ENCODE measurements around the gene COLGALT1.
"Not testable (repeated sequence)": the region's sequence is repeated elsewhere in the genome, so short reads cannot be mapped to it uniquely, and the experiment has no call there.

COLGALT1 gene

GRCh38 chr19:17594296-17594695 is 38.8 kb downstream of the COLGALT1 start:
- not testable (repeated sequence) for DNase-seq (ENCODE audit: low read depth in 2 of 3, low spot score in 2 of 3)

DNA sequence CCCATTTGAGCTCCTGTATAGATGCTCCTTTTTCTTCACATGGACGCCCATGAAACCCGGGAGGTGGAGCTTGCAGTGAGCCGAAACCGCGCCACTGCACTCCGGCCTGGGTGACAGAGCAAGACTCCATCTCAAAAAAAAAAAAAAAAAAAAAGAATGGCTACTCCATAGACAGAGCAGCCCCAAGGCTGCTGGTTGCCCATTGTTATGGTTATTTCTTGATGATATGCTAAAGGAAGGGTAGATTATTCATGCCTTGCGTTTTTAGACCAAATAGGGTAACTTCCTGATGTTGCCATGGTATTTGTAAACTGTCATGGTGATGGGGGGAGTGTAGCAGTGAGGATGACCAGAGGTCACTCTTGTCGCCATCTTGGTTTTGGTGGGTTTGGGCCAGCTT is 42.6 kb downstream of the COLGALT1 start:
- DNase-seq (ENCODE audit: low read depth in 2 of 3, low spot score in 2 of 3): not testable (repeated sequence)

GRCh38 chr19:17598953-17599352 is 43.5 kb downstream of the COLGALT1 start:
- DNase-seq (ENCODE audit: low read depth in 2 of 3, low spot score in 2 of 3): no peak

DNA sequence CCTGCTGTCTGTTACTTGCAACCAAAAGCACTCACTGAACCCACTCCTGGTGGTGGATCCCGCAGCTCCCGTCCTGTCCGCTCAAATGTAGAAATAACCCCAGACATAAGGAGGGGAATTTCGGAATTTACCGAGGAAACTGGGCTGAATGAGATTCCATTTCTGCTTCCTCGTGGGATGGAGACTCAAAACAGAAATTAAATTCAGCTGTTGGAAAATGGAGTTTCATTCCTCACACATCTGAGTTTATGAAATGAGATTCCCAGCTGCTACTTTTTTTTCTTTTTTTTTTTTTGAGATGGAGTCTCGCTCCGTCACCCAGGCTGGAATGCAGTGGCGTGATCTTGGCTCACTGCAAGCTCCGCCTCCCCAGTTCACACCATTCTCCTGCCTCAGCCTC is 44.3 kb downstream of the COLGALT1 start:
- no peak for DNase-seq (ENCODE audit: low read depth in 2 of 3, low spot score in 2 of 3)

DNA sequence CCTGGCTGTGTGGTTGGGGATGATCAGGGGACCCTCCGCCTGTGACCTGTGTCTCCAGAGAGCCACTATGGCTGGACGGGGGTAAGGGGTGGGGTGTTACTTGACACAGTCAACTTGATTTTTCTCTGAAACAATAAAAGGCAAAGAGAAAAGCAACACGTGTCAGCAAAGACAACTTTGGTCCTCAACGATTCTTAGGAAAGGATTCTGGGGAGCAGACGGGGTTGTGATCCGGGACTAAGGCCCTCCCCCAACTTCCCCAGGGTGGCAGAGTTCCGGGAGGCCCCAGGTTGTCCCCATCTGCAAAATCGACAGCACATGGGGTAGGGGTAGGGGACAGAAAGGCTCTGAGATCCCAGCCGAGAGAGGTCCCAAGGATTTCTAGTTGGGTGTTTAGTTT is 46.2 kb downstream of the COLGALT1 start:
- DNase-seq (ENCODE audit: low read depth in 2 of 3, low spot score in 2 of 3): no peak

GRCh38 chr19:17602217-17602616 is 46.8 kb downstream of the COLGALT1 start:
- DNase-seq (ENCODE audit: low read depth in 2 of 3, low spot score in 2 of 3): no peak

GRCh38 chr19:17602872-17603510 is 47.5 kb downstream of the COLGALT1 start:
- DNase-seq (ENCODE audit: low read depth in 2 of 3, low spot score in 2 of 3): no peak

GRCh38 chr19:17604372-17605025 is 49.0 kb downstream of the COLGALT1 start:
- no peak for DNase-seq (ENCODE audit: low read depth in 2 of 3, low spot score in 2 of 3)

GRCh38 chr19:17605117-17605516 is 49.7 kb downstream of the COLGALT1 start:
- no peak for DNase-seq (ENCODE audit: low read depth in 2 of 3, low spot score in 2 of 3)

DNA sequence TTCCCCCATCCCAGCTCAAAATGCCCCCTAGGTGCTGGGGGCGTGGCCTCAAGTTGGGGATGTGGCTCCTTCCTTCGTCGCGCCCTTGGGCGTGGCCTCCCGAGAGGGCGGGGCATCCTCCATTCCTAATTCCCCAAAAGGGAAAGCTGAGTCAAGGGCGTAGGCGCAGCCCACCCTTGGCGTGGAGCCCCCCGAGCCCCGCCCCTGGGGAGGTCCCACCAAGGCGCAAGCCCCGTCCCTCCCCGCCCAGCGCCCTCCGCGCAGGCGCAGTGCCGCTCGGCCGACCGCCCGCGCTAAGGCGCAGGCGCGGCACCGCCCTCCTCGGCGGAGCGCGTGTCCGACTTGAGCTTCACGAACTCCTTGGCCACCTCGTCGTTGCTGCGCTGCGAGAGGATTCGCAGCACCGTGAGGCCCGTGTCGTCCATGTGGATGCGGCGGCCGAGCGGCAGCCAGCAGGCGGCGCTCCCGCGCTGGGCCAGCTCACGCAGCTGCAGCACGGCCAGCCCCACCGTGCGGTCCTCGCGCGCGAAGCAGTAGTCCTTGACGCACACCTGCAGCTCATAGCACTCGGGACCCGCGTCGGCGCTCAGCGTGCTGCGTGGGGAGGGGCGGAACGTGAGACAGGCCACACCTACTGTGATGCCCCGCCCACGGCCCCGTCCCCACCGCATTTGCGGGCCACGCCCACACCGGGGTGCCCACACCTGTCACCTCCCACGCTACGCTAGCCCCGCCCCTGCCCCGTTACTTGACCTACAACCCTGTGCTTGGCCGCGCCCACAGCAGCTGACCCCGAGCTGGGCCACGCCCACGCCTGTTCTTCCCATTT is 50.5 kb downstream of the COLGALT1 start:
- peak; percentile 59 to 63 (median 61) for DNase-seq (ENCODE audit: low read depth in 2 of 3, low spot score in 2 of 3)

- no peak for DNase-seq (ENCODE audit: low read depth in 2 of 3, low spot score in 2 of 3)
Observed at GRCh38 chr19:17606590-17607185, 51.2 kb downstream of the COLGALT1 start.

- no peak for DNase-seq (ENCODE audit: low read depth in 2 of 3, low spot score in 2 of 3)
Observed at GRCh38 chr19:17607936-17608335, 52.5 kb downstream of the COLGALT1 start.

DNA sequence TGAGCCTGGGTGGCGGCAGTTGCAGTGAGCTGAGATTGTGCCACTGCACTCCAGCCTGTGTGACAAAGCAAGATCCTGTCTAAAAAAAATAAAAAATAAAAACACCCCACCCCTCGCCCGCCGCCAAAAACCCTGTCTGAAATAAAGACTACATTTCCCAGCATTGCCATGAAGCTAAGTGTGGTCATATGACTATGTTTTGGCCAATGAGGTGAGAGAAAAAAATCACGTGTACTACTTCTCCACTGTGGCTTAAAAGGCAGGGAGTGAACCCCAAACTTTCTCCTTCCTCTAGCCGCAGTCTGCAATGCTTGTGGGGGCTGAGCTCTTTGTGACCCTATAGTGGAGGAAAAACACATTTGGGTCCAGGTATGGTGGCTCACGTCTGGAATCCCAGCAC is 54.9 kb downstream of the COLGALT1 start:
- DNase-seq (ENCODE audit: low read depth in 2 of 3, low spot score in 2 of 3): no peak

- DNase-seq (ENCODE audit: low read depth in 2 of 3, low spot score in 2 of 3): no peak
Observed at GRCh38 chr19:17611462-17612244, 56.2 kb downstream of the COLGALT1 start.

DNA sequence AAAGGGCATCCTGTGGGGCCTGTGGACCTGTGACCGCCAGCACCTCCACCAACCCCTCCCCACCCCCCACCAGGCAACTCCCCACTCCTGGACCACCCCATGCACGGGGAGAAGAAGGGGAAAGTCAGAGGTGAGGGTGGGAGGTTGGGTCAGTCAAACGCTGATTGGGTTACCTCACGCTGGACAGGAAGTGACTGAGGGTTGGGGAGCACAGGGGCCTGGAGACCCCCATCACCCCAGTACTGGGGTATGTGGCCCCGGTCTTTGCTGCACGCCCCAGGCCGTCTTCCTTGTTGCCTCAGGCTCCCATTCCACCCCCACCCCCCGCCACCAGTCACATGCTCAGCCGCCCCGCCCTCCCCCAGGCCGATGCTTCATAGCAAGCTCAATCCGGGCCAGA is 59.0 kb downstream of the COLGALT1 start:
- no peak for DNase-seq (ENCODE audit: low read depth in 2 of 3, low spot score in 2 of 3)

DNA sequence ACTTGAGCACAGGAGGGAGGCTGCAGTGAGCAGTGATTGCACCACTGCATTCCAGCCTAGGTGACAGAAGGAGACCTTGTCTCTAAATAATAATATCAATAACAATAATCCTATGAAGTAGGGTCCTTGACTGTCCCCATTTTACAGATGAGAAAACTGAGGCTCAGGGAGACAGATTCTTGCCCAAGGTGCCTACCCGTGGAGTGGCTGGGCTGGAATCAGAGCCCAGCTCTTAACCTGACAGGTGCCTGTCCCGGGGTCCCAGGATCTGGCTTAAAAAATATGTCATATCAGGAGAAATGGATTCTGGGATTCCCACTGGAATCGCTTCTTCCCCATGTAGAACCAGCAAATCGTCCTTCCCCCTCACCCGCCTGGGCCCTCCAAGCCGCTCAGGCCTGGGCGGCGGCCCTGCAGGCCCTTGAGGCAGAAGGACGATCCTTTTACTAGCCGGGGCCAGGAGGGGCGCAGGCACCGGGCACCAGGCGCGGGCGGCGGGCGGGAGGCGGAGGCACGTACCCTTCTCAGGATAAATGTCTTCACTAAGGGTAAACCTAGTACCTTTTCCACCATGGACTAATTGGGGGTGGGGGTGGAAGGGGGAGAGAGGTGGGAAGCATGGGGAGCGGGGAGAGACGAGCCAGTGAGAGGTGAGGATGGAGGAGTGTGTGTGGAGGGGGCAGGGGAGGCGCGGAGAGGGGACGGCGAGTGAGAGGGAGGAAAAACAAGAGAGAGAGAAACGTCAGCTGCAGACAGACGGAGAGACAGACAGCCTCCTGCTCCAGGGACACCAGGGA is 60.6 kb downstream of the COLGALT1 start:
- DNase-seq (ENCODE audit: low read depth in 2 of 3, low spot score in 2 of 3): no peak

- no peak for DNase-seq (ENCODE audit: low read depth in 2 of 3, low spot score in 2 of 3)
Observed at GRCh38 chr19:17616686-17616960, 61.2 kb downstream of the COLGALT1 start.

DNA sequence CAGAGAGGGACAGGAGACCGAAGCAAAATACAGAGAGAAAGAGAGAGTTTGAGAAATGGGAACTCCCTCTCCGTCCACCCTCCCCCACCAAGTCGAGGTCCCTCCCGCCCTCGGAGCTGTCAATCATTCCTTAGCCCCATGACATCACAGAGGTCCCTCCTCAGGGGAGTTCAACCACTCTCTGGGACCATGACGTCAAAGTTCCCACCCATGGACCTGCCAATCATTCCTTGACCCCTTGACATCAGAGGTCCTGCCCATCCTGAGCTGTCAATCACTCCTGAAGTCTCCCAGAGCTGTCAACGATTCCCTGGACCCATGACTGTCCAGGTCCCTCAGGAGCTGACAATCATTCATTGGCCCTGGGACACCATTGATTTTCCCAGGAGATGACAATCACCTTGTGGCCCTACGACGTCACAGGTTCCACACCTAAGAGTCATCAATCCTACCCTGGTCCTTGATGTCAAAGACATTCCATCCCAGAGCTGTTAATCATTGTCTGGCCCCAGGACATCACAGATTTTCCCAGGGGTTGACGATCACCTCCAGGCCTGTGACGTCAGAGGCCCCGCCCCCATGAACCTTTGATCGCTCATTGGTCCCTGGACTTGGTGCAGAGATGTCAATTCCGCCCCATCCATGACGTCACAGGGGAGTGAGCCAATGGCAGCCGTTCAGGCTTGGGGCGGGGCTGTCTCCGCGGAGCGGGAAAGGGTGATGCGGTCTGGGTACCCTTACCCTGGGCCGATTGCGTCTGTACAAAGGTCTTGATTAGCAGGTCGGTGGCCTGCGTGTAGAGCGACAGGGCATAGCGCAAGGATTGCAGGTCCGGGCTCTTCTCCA is 61.7 kb downstream of the COLGALT1 start:
- DNase-seq (ENCODE audit: low read depth in 2 of 3, low spot score in 2 of 3): no peak

DNA sequence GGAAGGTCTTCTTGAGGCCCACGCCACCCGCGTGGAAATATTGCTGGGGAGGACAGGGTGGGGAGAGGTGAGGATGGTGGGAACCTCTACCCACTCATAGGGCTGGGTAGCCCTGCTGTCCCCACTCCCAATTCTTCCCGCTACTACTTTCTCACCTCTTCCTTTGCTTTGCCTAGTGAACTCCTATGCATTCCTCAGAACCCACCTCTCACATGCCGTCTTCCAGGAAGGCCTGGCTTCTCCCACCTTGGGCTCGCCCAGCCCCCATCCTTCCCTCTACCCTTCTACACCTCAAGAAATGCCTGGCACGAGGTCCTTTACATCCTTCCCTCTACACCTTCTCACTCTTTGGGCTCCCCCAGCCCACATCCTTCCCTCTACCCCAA is 62.4 kb downstream of the COLGALT1 start:
- DNase-seq (ENCODE audit: low read depth in 2 of 3, low spot score in 2 of 3): no peak

Data from activated CD8-positive, alpha-beta memory T cell treated with anti-CD3 and anti-CD28 coated beads for 48 hours (primary cell).